Naive thymus-derived CD4-positive, alpha-beta T cell (primary cell): ENCODE measurements around the gene HEG1. TPM values are rescaled to one million over a fixed set of nuclear protein-coding genes. Genes with fewer than 3 reads are reported as not detected.

Experiments
- ATAC-seq: fragments of 150-1000 bp; cut with Tn5 transposase; 2 replicates; pipeline ENCODE4 v1.10.0; 2021; ENCODE audit warnings: mild to moderate bottlenecking, moderate library complexity
- CTCF ChIA-PET: fragments of 350-600 bp; sonication (Branson Sonifier 250); formaldehyde crosslinking; loops from one replicate; lab custom pipeline; 2021; ENCODE audit warnings: antibody characterized with exemption; lab: Charles Lee
- POLR2A ChIA-PET: fragments of 350-600 bp; sonication (Branson Sonifier 250); formaldehyde crosslinking; loops from one replicate; lab custom pipeline; 2021; ENCODE audit warnings: antibody characterized with exemption, inconsistent platforms; lab: Charles Lee
- DNase-seq, 9 donors: peaks; one replicate each; pipeline versions ENCODE4 v3.0.0 to v3.0.0-alpha.2; 2020 to 2022; ENCODE audit warnings: mixed read lengths in 1 of 9
- H3K27ac ChIP-seq: one replicate; pipeline ENCODE4 v1.7.0; 2013; ENCODE audit warnings: mild to moderate bottlenecking, low read depth, low read length, moderate library complexity
- H3K27me3 ChIP-seq, 2 donors: one replicate each; pipeline ENCODE4 v1.7.0; 2013; ENCODE audit warnings: low read length in 2 of 2, mild to moderate bottlenecking in 2 of 2, moderate library complexity in 2 of 2; ENCODE audit not compliant: control insufficient read depth in 2 of 2, insufficient read depth in 2 of 2
- H3K36me3 ChIP-seq, 3 experiments: 1 replicate in 2 of 3; 2 replicates in 1 of 3; pipeline ENCODE4 v1.7.0; 2013; ENCODE audit warnings: low read length in 3 of 3, mild to moderate bottlenecking in 3 of 3, moderate library complexity in 1 of 3; ENCODE audit not compliant: insufficient read depth in 3 of 3, control insufficient read depth in 2 of 3
- H3K4me1 ChIP-seq, 2 donors: one replicate each; pipeline ENCODE4 v1.7.0; 2013; ENCODE audit warnings: low read length in 2 of 2, mild to moderate bottlenecking in 2 of 2, moderate library complexity in 1 of 2; ENCODE audit not compliant: control insufficient read depth in 2 of 2, insufficient read depth in 2 of 2
- H3K4me3 ChIP-seq: 2 replicates; pipeline ENCODE4 v1.7.0; 2013; ENCODE audit warnings: mild to moderate bottlenecking, low read length
- H3K9me3 ChIP-seq, 3 experiments: 1 replicate in 2 of 3; 2 replicates in 1 of 3; pipeline ENCODE4 v1.7.0; 2013; ENCODE audit warnings: low read length in 3 of 3; ENCODE audit not compliant: control insufficient read depth in 2 of 3
- H3K27ac Mint-ChIP-seq, 9 donors: one replicate each; pipeline ENCODE4 v1.8.0; 2020 to 2022; ENCODE audit warnings: mixed read lengths in 9 of 9, mild to moderate bottlenecking in 8 of 9, moderate library complexity in 5 of 9, inconsistent platforms in 2 of 9
- H3K27me3 Mint-ChIP-seq, 5 donors: one replicate each; pipeline ENCODE4 v1.8.0; 2021 to 2022; ENCODE audit warnings: mixed read lengths in 5 of 5, mild to moderate bottlenecking in 1 of 5
- H3K36me3 Mint-ChIP-seq, 5 donors: one replicate each; pipeline ENCODE4 v1.8.0; 2020 to 2022; ENCODE audit warnings: mixed read lengths in 5 of 5, mild to moderate bottlenecking in 3 of 5, inconsistent platforms in 1 of 5
- H3K4me1 Mint-ChIP-seq, 7 donors: one replicate each; pipeline ENCODE4 v1.8.0; 2020 to 2022; ENCODE audit warnings: mixed read lengths in 7 of 7, mild to moderate bottlenecking in 3 of 7, inconsistent platforms in 1 of 7
- H3K4me3 Mint-ChIP-seq, 10 donors: one replicate each; pipeline ENCODE4 v1.8.0; 2020 to 2022; ENCODE audit warnings: mild to moderate bottlenecking in 10 of 10, mixed read lengths in 10 of 10, moderate library complexity in 6 of 10, inconsistent platforms in 2 of 10
- H3K9me3 Mint-ChIP-seq, 11 donors: one replicate each; pipeline ENCODE4 v1.8.0; 2020 to 2022; ENCODE audit warnings: mixed read lengths in 11 of 11, mild to moderate bottlenecking in 4 of 11, inconsistent platforms in 1 of 11, moderate library complexity in 1 of 11
- intact Hi-C, 2 donors: fragments of 100-400 bp; cut with micrococcal nuclease; formaldehyde crosslinking; loops; one replicate each; pipeline ENCODE4 v1.15.1; 2023
- polyA plus RNA-seq, 2 donors: library from polyadenylated mRNA; unstranded; fragments of 300-500 nt; fragmentation: Illumina TruSeq; gene quantifications; one replicate each; pipeline ENCODE4 v1.2.3, GENCODE V29; 2021
- total RNA-seq, 6 experiments: library from RNA in 5 of 6; stranded (reverse) in 5 of 6; gene quantifications; 1 replicate in 5 of 6; 2 replicates in 1 of 6; pipeline ENCODE4 v1.2.3 and lab custom pipeline; 2021 to 2026

Gene HEG1
- total and polyA plus RNA-seq, 7 experiments from 2014 or later, result 2.1 to 45.4 (median 17.6) TPM

- no peaks in the 10 kb centered on the region for H3K27me3 ChIP-seq
- peaks cover 40 to 58% (median 53%) of the 10 kb centered on the region in 7 donors for H3K4me1 Mint-ChIP-seq
- peaks cover 0 to 16% (median 4%) of the 10 kb centered on the region in 5 donors for H3K36me3 Mint-ChIP-seq
- ATAC-seq, result peak; percentile 23
- H3K9me3 ChIP-seq, result no peaks in the 10 kb centered on the region
- peak overlapping the region; percentile 94 for H3K4me3 ChIP-seq
- no peaks in the 10 kb centered on the region for H3K36me3 ChIP-seq
- CTCF ChIA-PET, result no interaction called here
- H3K27ac Mint-ChIP-seq, result peak overlapping the region; percentile 83 to 99 (median 93)
- POLR2A ChIA-PET, result interaction anchor here (1.3 kb wide), 1 partner anchor 72 kb away, joined by 3 read pairs; no protein-coding TSS in a partner anchor
- DNase-seq, result peak in 6 of 9 donors; percentile 14 to 52 (median 21)
- H3K27me3 Mint-ChIP-seq, result peaks cover 0 to 30% (median 0%) of the 10 kb centered on the region in 5 donors
- H3K4me1 ChIP-seq, result peaks cover 41 to 42% of the 10 kb centered on the region in 2 donors
- intact Hi-C loops, result loop anchor here (2.0 to 10.0 kb wide), 9 partner anchors 31 to 1471 kb away; partner anchors contain the start of genes HACD2 (in 1 of the 2), SNX4 (in 1 of the 2), UMPS (in 1 of the 2) and ZNF148 (in 1 of the 2)
- peak overlapping the region; percentile 89 to 100 (median 96) for H3K4me3 Mint-ChIP-seq
- H3K27ac ChIP-seq, result peak overlapping the region; percentile 89
- H3K9me3 Mint-ChIP-seq, result no peaks in the 10 kb centered on the region
Observed at GRCh38 chr3:125055331-125055912, 375 bp downstream of the HEG1 start.

DNA sequence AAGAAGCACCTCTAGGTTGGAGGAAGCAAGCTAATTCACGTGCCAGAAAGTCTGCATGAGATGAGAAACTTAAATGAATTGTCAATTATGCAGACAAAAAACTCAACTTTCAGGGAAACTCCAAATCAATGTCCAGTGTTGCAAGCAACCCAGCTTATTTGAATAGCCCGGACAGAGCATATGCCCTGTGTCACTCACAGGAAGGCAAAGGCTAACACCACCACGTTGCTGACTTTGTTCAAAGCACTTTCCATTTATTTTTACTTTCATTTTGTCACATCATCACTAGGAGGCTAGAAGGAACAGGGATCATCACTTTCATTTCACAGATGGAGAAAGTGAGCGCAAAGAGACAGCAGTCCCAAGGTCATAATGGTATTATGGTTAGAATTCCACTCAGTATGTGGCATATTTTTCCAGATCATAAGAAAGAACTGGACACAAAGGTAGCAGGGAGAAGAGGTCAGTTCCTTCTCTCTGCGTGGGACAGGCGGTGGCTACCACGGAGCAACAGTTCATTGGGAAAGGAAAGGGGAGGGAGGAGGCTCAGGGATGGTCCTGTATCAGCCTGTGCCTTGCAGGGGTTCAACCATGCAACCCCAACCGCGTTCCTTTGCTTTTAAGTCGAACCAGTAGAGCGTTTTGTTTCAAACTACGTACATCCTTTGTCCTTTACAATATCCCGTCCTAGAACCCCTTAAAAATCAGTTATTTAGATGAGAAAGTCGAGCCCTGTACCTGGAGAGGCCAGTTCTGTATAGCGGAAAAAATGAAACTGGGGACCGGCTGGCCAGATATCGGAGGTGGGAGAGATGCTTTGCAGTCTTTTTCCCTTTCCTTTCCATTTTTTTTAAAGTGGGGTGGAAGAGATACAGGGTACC lies 1.1 kb downstream of the HEG1 start:
- H3K27me3 Mint-ChIP-seq, result peaks cover 0 to 24% (median 0%) of the 10 kb centered on the region in 5 donors
- ChIA-PET CTCF (no interaction called here), POLR2A (interaction anchor here (1.0 to 3.4 kb wide), 2 partner anchors 51 to 55 kb away, joined by 3 to 25 read pairs; no protein-coding TSS in a partner anchor)
- intact Hi-C loops, result loop anchor here (2.0 to 10.0 kb wide), 15 partner anchors 30 to 1470 kb away; partner anchors contain the start of genes SNX4 (in 2 of the 2), UMPS (in 2 of the 2), HACD2 (in 1 of the 2) and KLF15 (in 1 of the 2)
- peak overlapping the region; percentile 89 to 100 (median 96) for H3K4me3 Mint-ChIP-seq
- peak overlapping the region; percentile 89 for H3K27ac ChIP-seq
- DNase-seq, result peak in 7 of 9 donors; percentile 18 to 51 (median 40)
- H3K4me3 ChIP-seq, result peak overlapping the region; percentile 94
- H3K4me1 ChIP-seq, result peaks cover 44% of the 10 kb centered on the region in 2 donors
- peak overlapping the region; percentile 83 to 99 (median 93) for H3K27ac Mint-ChIP-seq
- no peaks in the 10 kb centered on the region for H3K9me3 ChIP-seq
- H3K27me3 ChIP-seq, result no peaks in the 10 kb centered on the region
- H3K36me3 Mint-ChIP-seq, result peaks cover under 1 to 18% (median 6%) of the 10 kb centered on the region in 5 donors
- peak; percentile 17 for ATAC-seq
- no peaks in the 10 kb centered on the region for H3K9me3 Mint-ChIP-seq
- peaks cover 43 to 63% (median 56%) of the 10 kb centered on the region in 7 donors for H3K4me1 Mint-ChIP-seq
- no peaks in the 10 kb centered on the region for H3K36me3 ChIP-seq

DNA sequence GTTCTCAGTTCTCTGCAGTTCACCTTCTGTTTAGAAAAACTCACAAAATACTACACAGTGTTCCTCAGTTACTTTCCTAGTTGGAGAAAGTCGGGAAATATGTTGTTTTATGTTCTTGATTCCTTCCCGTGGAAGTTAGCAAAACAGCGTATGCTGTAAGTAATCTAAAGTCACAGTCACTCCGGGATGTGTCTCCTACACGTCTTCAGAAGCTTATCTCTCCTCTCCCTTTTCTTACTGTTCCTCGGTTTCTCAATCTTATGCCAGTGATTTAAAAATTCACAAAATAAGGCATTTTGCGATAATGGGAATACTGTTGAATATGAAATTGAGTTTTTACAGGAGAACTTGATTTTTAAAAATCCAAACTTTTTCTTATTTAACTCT lies 1.7 kb downstream of the HEG1 start:
- Histone ChIP-seq H3K4me3 (peak overlapping the region; percentile 94), H3K4me1 (peaks cover 44% of the 10 kb centered on the region in 2 donors), H3K9me3 (no peaks in the 10 kb centered on the region), H3K36me3 (no peaks in the 10 kb centered on the region), H3K27ac (peak overlapping the region; percentile 89), H3K27me3 (no peaks in the 10 kb centered on the region)
- ChIA-PET CTCF (no interaction called here), POLR2A (interaction anchor here (1.0 to 3.4 kb wide), 2 partner anchors 51 to 54 kb away, joined by 3 to 25 read pairs; no protein-coding TSS in a partner anchor)
- peaks cover 47 to 69% (median 63%) of the 10 kb centered on the region in 7 donors for H3K4me1 Mint-ChIP-seq
- H3K27me3 Mint-ChIP-seq, result peaks cover 0 to 18% (median 0%) of the 10 kb centered on the region in 5 donors
- H3K4me3 Mint-ChIP-seq, result peak overlapping the region; percentile 89 to 100 (median 96)
- ATAC-seq (no peak), DNase-seq (no peak)
- intact Hi-C loops, result loop anchor here (2.0 to 10.0 kb wide), 14 partner anchors 29 to 1469 kb away; partner anchors contain the start of genes UMPS (in 2 of the 2), HACD2 (in 1 of the 2), KLF15 (in 1 of the 2) and SLC12A8 (in 1 of the 2)
- peak overlapping the region; percentile 83 to 99 (median 93) for H3K27ac Mint-ChIP-seq
- no peaks in the 10 kb centered on the region for H3K9me3 Mint-ChIP-seq
- peaks cover 4 to 24% (median 10%) of the 10 kb centered on the region in 5 donors for H3K36me3 Mint-ChIP-seq

GRCh38 chr3:125053304-125053699 lies 2.5 kb downstream of the HEG1 start:
- DNase-seq, result peak in 1 of 9 donors; percentile 9

GRCh38 chr3:125052624-125053303 lies 3.0 kb downstream of the HEG1 start:
- no peak for ATAC-seq
- H3K36me3 ChIP-seq, result no peaks in the 10 kb centered on the region
- DNase-seq, result no peak
- Mint-ChIP-seq H3K27me3 (peaks cover 0 to 8% (median 0%) of the 10 kb centered on the region in 5 donors), H3K4me1 (peaks cover 53 to 82% (median 71%) of the 10 kb centered on the region in 7 donors), H3K36me3 (peaks cover 4 to 31% (median 10%) of the 10 kb centered on the region in 5 donors), H3K9me3 (no peaks in the 10 kb centered on the region), H3K4me3 (peak overlapping the region; percentile 89 to 100 (median 96)), H3K27ac (peak overlapping the region; percentile 82 to 99 (median 92))
- H3K9me3 ChIP-seq, result no peaks in the 10 kb centered on the region
- H3K27me3 ChIP-seq, result no peaks in the 10 kb centered on the region
- intact Hi-C loops, result loop anchor here (1.0 to 10.0 kb wide), 22 partner anchors 13 to 1468 kb away; partner anchors contain the start of genes UMPS (in 2 of the 2), HACD2 (in 1 of the 2), KLF15 (in 1 of the 2) and OSBPL11 (in 1 of the 2)
- ChIA-PET POLR2A (interaction anchor here (0.5 to 3.4 kb wide), 14 partner anchors 7 to 523 kb away, joined by 3 to 25 read pairs (median 3); partner anchors contain the start of gene ZNF148), CTCF (interaction anchor here (0.5 to 1.4 kb wide), 4 partner anchors 29 to 300 kb away, joined by 3 to 6 read pairs (median 4); no protein-coding TSS in a partner anchor)
- peaks cover 44% of the 10 kb centered on the region in 2 donors for H3K4me1 ChIP-seq
- H3K4me3 ChIP-seq, result peak overlapping the region; percentile 40
- H3K27ac ChIP-seq, result peak overlapping the region; percentile 89

More at GRCh38 chr3:125053304-125053699, 2.5 kb downstream of the HEG1 start:
- Histone ChIP-seq H3K4me1 (peaks cover 44% of the 10 kb centered on the region in 2 donors), H3K27me3 (no peaks in the 10 kb centered on the region), H3K36me3 (no peaks in the 10 kb centered on the region), H3K9me3 (no peaks in the 10 kb centered on the region), H3K27ac (peak overlapping the region; percentile 89), H3K4me3 (peak overlapping the region; percentile 40)
- Mint-ChIP-seq H3K4me1 (peaks cover 51 to 77% (median 69%) of the 10 kb centered on the region in 7 donors), H3K4me3 (peak overlapping the region; percentile 89 to 100 (median 96)), H3K36me3 (peaks cover 4 to 30% (median 10%) of the 10 kb centered on the region in 5 donors), H3K27ac (peak overlapping the region; percentile 82 to 99 (median 92)), H3K9me3 (no peaks in the 10 kb centered on the region), H3K27me3 (peaks cover 0 to 14% (median 0%) of the 10 kb centered on the region in 5 donors)
- intact Hi-C loops, result loop anchor here (2.0 to 10.0 kb wide), 16 partner anchors 21 to 1469 kb away; partner anchors contain the start of genes UMPS (in 2 of the 2), HACD2 (in 1 of the 2), KLF15 (in 1 of the 2) and OSBPL11 (in 1 of the 2)
- POLR2A ChIA-PET, result interaction anchor here (1.0 to 3.4 kb wide), 3 partner anchors 50 to 90 kb away, joined by 3 to 25 read pairs (median 3); no protein-coding TSS in a partner anchor
- CTCF ChIA-PET, result interaction anchor here (1.3 to 1.4 kb wide), 2 partner anchors 49 to 51 kb away, joined by 5 to 6 read pairs; no protein-coding TSS in a partner anchor
- ATAC-seq, result no peak
